Stimulated activated naive CD4-positive, alpha-beta T cell (primary cell): ENCODE data around the gene USP4.

Source experiments
- DNase-seq, 6 experiments: peaks; one replicate each; lab custom pipeline; 2025; lab: John Stamatoyannopoulos, UW

The USP4 gene, protein sequence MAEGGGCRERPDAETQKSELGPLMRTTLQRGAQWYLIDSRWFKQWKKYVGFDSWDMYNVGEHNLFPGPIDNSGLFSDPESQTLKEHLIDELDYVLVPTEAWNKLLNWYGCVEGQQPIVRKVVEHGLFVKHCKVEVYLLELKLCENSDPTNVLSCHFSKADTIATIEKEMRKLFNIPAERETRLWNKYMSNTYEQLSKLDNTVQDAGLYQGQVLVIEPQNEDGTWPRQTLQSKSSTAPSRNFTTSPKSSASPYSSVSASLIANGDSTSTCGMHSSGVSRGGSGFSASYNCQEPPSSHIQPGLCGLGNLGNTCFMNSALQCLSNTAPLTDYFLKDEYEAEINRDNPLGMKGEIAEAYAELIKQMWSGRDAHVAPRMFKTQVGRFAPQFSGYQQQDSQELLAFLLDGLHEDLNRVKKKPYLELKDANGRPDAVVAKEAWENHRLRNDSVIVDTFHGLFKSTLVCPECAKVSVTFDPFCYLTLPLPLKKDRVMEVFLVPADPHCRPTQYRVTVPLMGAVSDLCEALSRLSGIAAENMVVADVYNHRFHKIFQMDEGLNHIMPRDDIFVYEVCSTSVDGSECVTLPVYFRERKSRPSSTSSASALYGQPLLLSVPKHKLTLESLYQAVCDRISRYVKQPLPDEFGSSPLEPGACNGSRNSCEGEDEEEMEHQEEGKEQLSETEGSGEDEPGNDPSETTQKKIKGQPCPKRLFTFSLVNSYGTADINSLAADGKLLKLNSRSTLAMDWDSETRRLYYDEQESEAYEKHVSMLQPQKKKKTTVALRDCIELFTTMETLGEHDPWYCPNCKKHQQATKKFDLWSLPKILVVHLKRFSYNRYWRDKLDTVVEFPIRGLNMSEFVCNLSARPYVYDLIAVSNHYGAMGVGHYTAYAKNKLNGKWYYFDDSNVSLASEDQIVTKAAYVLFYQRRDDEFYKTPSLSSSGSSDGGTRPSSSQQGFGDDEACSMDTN

DNA sequence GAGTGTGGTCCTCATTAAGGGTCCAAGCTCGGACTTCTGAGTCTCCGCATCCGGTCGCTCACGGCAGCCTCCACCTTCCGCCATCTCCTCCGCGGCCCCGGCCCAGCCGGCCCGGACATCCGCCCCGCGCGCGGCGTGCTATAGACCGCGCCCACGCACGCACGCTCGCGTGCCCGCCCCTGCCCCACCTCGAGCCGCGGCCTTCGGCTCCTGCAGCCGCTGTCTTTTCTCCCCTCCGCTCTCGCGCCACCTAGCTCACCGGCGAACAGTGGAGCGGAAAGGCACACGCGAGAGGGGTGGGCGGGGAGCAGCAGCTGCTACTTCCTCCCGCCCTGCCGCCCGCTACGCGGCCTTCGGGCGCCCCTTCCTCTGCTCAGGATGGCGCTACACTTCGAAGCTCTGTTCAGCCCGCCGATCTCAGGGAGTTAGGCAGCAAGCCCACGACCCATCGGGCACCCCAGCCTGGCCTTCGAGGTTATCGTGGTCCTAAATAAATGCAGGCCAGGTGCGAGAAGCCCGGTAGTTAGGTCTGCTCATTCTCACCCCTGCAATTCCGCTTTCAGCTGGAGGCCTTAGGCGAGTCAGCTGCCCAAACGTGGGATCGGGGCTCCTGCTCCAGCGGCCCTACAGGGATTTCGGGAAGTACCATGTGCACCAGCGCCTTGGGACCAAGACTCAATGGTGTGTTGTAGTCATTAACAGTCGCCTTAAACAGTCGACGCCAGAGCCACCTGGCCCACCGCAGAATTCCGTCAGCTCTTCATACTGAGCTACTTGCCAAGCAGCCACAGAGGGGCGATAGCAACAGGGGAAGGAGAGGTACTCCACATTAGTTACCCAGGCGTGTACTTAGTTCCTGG, at the start of gene USP4:
TSS of gene USP4 (minus strand) at position 113 of the 860 bp plus-strand sequence. CDS start at position 84, 29 bp downstream.
- peak; percentile 79 to 96 (median 88) for DNase-seq

DNA sequence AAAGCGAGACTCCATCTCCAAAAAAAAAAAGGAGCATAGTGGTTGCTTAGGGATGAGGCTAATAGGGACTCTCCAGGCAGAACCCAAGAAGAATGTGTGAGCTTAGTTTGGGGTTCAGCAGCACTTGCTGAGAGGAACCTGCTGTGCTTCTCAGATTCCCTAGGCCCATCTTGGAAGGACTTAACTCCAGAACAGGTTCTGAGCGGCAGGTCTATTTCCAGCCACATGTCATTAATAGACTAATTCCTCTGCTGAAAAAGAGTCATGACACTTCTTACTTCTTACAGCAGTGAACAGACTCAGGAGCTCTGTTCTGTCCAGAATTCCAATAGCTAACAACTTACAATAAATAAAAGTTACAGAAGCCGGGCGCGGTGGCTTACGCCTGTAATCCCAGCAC, 49.4 kb upstream of the USP4 start:
- DNase-seq, result no peak

DNA sequence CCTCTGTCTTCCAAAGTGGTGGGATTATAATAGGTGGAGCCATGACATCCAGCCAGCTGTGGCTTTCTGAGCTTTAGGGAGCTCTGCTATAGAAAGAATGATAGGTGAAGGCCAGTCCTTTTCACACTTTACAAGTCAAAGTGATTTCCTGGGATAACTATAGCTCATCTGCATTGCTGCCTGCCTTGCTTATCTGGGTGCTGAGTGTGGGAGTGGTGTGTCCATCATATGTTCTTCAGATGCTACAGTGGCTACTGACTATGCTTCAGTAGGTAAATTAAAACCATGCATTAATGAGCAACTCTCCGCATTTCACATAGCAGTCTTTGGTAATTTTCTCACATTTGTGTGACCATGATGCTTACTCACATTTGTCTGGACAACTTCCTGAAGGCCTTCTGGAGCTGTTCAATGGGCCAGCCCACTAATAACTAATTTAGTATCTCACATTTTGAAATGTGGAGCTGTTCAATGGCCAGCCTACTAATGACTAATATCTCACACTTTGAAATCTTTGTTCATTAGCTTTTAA, 48.5 kb upstream of the USP4 start:
- DNase-seq, result no peak

DNA sequence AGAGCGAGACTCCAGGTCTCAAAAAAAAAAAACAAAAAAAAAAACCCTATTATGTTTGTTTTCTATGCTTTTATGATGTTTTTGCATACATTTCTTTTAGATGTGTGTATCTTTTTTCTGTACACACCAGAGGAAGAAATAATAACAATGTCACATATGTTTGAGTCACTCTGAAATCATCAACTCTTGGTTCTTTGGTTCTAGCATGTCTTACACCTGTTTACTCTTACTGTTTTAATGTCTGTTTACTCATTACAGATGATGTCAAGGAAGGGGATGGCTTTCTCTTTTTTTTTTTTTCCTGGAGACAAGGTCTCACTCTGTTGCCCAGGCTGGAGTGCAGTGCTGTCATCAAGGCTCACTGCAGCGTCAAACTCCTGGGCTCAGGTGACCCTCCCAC, 47.9 kb upstream of the USP4 start:
- DNase-seq, result no peak

DNA sequence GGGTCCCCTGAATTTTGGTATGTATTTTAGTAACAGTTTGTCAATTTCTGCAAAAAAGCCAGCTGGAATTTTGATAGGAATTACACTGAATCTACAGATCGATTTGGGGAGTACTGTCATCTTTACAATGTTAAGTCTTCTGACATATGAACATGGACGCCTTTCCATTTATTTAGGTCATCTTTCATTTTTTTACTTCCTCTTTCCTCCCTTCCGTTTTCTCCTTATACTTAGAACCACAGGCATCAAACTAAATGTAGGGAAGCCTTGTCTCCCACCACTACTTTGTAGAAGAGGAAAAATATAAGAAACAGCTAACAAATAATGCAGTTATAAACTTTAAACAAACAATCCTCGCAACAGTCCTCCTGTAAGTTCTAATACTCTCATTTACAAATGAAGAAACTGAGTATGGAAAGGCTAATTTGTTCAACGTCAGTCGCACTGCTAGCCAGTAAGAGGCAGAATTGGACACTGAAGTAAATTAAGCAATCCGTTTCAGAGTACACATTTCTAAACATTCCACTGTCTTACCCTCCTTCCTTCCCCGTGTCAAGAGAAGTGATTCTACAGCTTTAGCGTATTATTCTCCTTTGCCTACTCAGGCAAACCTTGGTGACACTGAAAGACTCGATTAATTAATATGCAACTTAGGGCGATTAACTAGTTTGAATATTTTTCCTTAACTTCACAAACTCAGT, 46.4 kb upstream of the USP4 start:
- DNase-seq, result no peak

DNA sequence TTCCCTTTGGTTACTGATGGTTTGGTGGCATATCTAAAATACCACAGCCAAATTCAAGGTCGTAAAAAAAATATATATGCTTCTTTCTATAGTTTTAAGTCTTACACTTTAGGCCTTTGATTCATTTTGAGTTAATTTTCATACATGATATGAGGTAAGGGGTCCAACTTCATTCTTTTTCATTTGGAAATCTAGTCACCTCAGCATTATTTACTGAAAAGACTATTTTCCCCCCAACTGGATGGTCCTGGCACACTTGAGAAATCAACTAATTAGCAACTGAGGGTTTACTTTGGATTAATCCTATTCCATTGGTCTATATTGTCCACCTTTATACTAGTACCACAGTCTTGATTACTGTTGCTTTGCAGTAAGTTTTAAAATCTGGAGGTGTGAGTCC, 45.8 kb upstream of the USP4 start:
- DNase-seq, result no peak

DNA sequence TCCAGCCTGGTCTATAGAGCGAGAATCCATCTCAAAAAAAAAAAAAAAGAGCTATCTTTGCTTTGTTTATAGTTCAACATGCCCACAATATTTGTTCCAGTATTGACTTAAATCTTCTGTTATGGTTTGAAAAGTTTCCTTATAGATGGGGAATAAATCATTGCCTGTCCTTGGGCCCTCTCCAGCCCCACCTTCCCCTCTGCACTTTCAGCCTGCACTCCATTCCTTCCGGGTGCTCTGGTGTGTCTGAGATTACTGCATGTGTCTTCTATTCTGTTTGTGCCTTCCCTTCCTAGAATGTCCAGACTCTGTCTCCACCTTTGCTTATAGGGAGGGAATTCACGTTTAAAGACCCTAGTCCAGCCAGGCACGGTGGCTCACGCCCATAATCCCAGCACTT, 43.5 kb upstream of the USP4 start:
- DNase-seq, result no peak

DNA sequence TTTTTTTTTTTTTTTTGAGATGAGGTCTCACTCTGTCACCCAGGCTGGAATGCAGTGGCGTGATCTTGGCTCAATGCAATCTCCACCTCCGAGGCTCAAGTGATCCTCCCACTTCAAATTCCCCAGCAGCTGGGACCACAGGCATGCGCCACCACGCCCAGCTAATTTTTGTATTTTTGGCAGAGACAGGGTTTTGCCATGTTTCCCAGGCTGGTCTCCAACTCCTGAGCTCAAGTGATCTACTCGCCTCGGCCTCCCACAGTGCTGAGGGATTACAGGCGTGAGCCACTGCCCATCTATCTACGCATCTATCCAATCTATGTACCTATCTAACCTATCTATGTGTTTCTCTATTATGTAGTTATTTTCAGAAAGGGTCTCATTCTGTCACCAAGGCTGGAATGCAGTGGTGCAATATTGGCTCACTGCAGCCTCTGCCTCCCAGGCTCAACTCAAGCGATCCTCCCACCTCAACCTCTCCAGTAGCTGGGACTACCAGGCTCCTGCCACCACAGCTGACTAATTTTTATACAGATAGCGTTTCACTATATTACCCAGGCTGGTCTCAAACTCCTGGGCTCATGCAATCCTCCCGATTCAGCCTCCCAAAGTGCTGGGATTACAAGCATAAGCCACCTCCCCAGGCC, 38.5 kb upstream of the USP4 start:
- DNase-seq, result no peak

DNA sequence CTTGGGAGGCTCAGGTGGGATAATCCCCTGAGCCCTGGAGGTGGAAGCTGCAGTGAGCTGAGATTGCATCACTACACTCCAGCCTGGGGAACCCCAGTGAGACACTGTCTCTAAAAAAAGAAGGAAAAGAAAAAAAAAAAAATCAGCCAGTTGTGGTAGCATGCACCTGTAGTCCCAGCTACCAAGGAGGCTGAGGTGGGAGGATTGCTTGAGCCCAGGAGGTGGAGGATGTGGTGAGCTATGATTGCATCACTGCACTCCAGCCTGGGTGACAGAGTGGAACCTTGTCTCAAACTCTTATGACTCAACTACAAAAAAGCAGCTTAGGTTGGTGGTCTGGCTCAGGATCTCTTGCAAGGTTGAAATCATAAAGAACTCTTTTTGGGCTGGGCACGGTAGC, 37.6 kb upstream of the USP4 start:
- no peak for DNase-seq

DNA sequence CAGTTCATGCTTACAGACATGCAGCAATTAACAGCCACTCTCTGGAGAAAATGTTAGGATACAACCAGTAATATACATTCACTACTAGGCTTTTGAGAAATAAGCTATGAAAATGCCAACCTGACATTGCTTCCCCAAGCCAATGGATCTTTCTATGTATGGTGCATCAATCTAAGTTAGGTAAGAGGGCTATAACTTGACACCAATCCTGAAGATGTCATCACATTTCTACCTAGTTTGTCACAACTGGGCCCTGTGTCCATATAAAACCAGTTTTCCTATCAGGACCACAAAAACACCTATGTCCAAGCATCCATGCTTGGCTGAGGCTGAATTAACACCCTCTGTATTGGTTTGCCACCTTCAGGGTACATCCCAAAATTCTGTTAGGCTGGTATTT, 32.1 kb upstream of the USP4 start:
- DNase-seq, result no peak

DNA sequence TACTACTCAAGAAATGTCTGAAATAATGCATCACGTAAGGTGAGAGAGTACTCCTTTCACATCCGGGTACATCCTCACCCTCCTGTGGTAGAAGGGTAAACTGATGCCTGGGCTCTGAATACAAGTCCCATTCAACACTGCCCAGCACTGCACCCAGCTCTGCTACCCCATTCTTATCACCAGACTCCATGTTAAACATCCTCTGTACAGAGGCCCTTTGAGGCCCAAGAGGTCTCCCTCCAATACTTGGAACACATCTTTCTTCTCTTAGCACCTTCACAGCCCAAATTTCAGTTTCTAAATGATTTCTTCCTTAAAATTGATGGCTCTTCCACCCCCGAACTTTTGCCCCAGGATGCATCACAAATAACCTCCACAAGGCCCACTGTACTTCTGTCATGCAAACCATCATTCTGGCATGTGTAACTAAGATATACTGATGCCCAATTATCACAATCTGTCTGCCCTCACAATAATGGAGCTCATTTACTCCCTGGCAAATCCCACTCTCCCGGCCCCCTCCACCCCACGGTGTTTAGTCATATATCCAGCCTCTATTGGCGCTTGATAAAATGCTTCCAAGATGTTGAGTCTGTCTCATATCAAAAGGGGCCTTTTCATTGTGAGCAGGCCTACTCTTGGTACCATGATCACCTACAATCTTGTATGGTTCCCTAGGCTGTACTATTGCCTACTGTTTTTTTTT, 30.9 kb upstream of the USP4 start:
- no peak for DNase-seq

DNA sequence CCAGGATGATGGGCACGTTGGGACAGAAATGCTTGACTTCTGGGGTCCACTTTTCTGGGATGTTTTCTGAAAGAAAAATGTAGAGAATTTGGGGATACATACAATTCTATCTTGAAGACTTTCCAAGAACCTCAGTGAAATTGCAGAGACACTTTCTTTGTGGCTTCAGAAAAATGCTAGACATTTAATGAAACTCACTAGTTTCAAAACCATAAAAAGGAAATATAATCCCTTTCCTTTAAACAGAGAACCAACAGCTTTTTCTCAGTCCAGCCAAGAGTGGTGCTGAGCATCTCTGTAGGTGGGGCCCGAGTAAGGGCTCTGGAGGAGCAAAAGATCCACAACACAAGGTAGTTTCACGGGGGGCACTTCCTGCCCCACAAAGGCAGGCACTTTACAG, 22.7 kb upstream of the USP4 start:
- no peak for DNase-seq

DNA sequence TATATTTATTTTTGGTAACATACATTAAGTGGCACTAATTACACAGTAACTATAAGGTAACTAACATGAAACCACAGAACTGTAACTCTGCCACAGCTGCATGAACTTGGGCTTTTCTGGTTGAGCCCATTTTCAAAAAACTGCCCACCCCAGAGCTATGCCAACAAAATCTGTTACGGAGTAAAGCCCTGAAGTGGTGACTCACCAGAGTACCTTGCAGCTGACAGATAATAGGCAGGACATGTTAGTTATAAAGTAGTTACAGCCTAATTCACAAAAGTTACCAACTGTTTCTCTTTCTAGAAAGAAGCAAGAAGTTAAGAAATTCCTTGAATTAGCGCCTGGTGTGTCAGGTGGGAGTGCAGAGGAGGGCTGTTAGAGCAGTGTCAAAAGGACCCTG, 19.8 kb upstream of the USP4 start:
- no peak for DNase-seq

DNA sequence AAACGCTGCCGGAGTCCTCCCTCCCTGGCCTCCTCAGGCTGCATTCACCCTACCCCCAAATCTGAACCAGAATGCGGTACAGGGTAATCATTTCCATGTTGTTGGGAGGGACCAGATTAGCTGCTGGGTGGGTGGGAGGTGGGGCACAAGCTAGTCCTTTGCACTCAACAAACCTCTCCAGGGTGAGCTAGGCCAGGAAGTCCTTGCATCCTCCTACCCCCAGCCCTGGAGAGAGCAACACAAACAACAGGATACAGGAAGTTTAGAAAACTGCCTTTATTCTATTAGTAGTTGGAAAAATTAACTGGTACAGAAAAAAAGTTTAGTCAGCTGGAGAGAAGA, 19.0 kb upstream of the USP4 start:
- DNase-seq, result peak in 2 of 6 experiments; percentile 26 to 30

DNA sequence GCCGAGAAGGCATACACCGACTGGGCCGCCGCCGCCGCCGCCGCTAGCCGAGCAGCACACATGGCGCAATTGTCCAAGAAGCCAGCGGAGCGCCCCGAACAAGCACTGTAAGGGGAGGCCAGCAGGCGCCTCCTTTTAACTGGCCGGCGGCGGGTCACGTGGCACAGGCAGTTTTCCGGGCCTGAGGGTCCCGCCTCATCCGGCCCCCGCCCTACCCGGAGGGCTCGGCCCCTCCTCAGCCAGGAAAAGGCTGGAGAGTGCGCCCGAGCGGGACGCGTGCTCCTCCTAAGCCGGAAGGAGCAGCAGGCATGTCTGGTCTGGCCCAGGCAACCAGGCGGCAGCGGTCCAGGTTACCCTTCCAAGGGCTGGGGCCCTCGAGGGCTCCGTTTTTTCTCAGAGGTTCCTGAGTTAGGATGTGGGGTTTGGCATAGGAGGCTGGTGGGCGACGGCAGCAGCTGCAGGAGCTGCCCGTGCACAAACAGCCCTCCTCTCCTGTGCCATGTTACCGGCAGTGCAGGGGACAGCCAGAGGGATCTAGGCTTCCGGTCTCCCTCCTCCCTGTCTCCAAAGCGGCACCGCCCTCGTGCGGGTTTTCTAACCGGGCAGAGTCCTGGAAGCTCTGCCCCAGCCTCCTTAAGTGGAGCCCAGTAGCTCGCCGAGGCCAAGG, 18.5 kb upstream of the USP4 start, which contains the start of gene GPX1:
TSS of gene GPX1 (minus strand) at position 137 of the 667 bp plus-strand sequence. CDS start at position 62, 75 bp downstream.
- peak; percentile 34 to 78 (median 59) for DNase-seq

DNA sequence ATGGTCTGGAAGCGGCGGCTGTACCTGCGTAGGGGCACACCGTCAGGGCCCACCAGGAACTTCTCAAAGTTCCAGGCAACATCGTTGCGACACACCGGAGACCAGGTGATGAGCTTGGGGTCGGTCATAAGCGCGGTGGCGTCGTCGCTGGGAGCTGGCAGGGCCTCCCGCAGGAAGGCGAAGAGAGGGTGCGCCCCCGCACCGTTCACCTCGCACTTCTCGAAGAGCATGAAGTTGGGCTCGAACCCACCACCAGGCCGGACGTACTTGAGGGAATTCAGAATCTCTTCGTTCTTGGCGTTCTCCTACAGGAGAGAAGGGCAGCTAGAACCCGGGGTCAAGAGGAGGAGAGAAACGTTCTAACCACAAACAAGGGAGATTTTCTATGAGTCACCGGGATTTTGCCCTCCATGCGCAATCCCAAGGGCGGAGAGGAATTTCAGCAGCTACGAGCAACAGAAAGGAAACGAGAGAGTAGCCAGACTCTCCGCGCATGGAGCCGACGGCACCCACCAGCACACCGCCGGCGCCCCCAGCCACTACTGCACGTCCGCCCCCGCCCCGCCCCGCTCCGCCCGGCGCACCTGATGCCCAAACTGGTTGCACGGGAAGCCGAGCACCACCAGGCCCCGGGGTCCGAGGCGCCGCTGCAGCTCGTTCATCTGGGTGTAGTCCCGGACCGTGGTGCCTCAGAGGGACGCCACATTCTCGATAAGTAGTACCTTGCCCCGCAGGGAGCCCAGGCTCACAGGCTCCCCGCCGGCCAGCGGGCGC, 17.8 kb upstream of the USP4 start:
- peak; percentile 26 to 63 (median 41) for DNase-seq

DNA sequence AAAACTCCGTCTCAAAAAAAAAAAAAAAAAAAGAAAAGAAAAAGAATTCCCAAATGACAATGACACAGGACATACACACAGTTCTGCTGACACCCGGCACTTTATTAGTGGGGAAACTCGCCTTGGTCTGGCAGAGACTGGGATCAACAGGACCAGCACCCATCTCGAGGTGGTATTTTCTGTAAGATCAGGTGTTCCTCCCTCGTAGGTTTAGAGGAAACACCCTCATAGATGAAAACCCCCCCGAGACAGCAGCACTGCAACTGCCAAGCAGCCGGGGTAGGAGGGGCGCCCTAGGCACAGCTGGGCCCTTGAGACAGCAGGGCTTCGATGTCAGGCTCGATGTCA, 17.2 kb upstream of the USP4 start:
- peak in 2 of 6 experiments; percentile 44 to 46 for DNase-seq

DNA sequence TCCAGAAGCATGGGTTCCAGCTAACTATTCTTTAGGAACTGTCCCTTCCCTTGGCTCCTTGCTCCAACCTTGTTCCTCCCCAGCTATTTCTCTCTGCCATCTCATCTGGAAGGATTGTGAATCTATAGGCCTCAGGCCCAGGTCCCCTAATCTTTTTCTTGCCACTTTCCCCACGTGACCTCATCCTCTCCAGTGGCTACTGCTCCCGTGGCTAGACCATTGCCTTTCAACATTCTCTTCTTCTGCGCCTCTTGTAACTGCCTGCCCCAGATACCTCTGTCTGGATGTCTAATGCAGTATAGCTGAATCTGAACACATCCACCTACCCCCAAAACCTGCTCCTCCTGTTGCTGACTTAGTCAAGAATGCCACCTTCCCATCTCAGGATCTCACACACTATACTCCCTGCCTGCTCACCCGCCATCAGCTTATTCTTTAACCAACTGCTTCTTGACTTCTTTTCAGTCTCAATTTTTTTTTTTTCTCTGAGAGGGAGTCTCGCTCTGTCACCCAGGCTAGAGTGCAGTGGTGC, 13.1 kb upstream of the USP4 start:
- no peak for DNase-seq
